HepG2 (cell line): Measurements from ENCODE around the gene TAMM41. TPM values are rescaled to one million over a fixed set of nuclear protein-coding genes. Genes with fewer than 3 reads are reported as not detected.

Experiments
- AKAP8 ChIP-seq: sonication (generic); formaldehyde crosslinking; IDR thresholded peaks from 2 replicates; pipeline ENCODE4 v1.5.1; 2020; ENCODE audit warnings: mild to moderate bottlenecking, missing genetic modification reagents
- HMG20B ChIP-seq: conservative IDR thresholded peaks from 2 replicates; pipeline ENCODE4 v1.6.1; 2016; ENCODE audit warnings: missing genetic modification reagents, missing compliant biosample characterization
- JUND ChIP-seq: sonication (generic); formaldehyde crosslinking; IDR thresholded peaks from 2 replicates; pipeline ENCODE4 v1.8.0; 2022; ENCODE audit warnings: mild to moderate bottlenecking, missing genetic modification reagents
- KMT2A ChIP-seq: sonication (generic); formaldehyde crosslinking; IDR thresholded peaks from 2 replicates; pipeline ENCODE4 v1.4.0; 2020; ENCODE audit warnings: missing genetic modification reagents
- NCOA1 ChIP-seq: sonication (generic); formaldehyde crosslinking; IDR thresholded peaks from 2 replicates; pipeline ENCODE4 v1.9.0; 2021; ENCODE audit warnings: missing genetic modification reagents
- POGK ChIP-seq: sonication (generic); formaldehyde crosslinking; conservative IDR thresholded peaks from 2 replicates; pipeline ENCODE4 v1.8.0; 2022; ENCODE audit warnings: mild to moderate bottlenecking, moderate library complexity, missing genetic modification reagents
- SKIL ChIP-seq: sonication (generic); formaldehyde crosslinking; IDR thresholded peaks from 2 replicates; pipeline ENCODE4 v1.8.0; 2022; ENCODE audit warnings: missing genetic modification reagents, mild to moderate bottlenecking, moderate library complexity, borderline replicate concordance
- SP1 ChIP-seq, 2 experiments: fragments of 450-650 bp in 1 of 2; sonication (generic) in 1 of 2; formaldehyde crosslinking in 1 of 2; IDR thresholded peaks; 2 replicates each; pipeline versions ENCODE4 v1.4.0 to v1.6.1; 2016 to 2020; ENCODE audit warnings: missing genetic modification reagents in 1 of 2
- STAT5B ChIP-seq: sonication (generic); formaldehyde crosslinking; IDR thresholded peaks from 2 replicates; pipeline ENCODE4 v1.4.0; 2020; ENCODE audit warnings: missing genetic modification reagents
- TBX2 ChIP-seq: sonication (generic); formaldehyde crosslinking; IDR thresholded peaks from 2 replicates; pipeline ENCODE4 v1.5.0; 2020; ENCODE audit warnings: missing genetic modification reagents, mild to moderate bottlenecking, borderline replicate concordance
- TFAP4 ChIP-seq: sonication (generic); IDR thresholded peaks from 2 replicates; pipeline ENCODE4 v1.6.1; 2016; ENCODE audit warnings: low read depth, borderline replicate concordance
- ZBTB39 ChIP-seq: sonication (generic); formaldehyde crosslinking; IDR thresholded peaks from 2 replicates; pipeline ENCODE4 v1.5.0; 2020; ENCODE audit warnings: missing genetic modification reagents
- ZC3H13 ChIP-seq: sonication (generic); formaldehyde crosslinking; IDR thresholded peaks from 2 replicates; pipeline ENCODE4 v1.8.1; 2023; ENCODE audit warnings: mild to moderate bottlenecking, missing genetic modification reagents, moderate library complexity
- ZFP37 ChIP-seq: sonication (generic); formaldehyde crosslinking; IDR thresholded peaks from 2 replicates; pipeline ENCODE4 v1.4.0; 2020; ENCODE audit warnings: missing genetic modification reagents, borderline replicate concordance
- ZFP91 ChIP-seq: sonication (generic); formaldehyde crosslinking; IDR thresholded peaks from 2 replicates; pipeline ENCODE4 v1.9.0; 2022; ENCODE audit warnings: missing genetic modification reagents, mild to moderate bottlenecking, borderline replicate concordance
- ZNF383 ChIP-seq: sonication (generic); formaldehyde crosslinking; IDR thresholded peaks from 2 replicates; pipeline ENCODE4 v1.4.0; 2020; ENCODE audit warnings: missing genetic modification reagents, mild to moderate bottlenecking, borderline replicate concordance
- ZNF547 ChIP-seq: sonication (generic); formaldehyde crosslinking; IDR thresholded peaks from 2 replicates; pipeline ENCODE4 v1.5.1; 2020; ENCODE audit warnings: mild to moderate bottlenecking, missing genetic modification reagents
- ZNF562 ChIP-seq: sonication (generic); formaldehyde crosslinking; IDR thresholded peaks from 2 replicates; pipeline ENCODE4 v1.8.0; 2022; ENCODE audit warnings: missing genetic modification reagents, borderline replicate concordance
- ZNF7 ChIP-seq: IDR thresholded peaks from 2 replicates; pipeline ENCODE4 v1.6.1; 2016; ENCODE audit warnings: missing biosample characterization, missing genetic modification reagents
- ZNF891 ChIP-seq: sonication (generic); formaldehyde crosslinking; IDR thresholded peaks from 2 replicates; pipeline ENCODE4 v1.5.0; 2020; ENCODE audit warnings: mild to moderate bottlenecking, missing genetic modification reagents
- polyA plus RNA-seq, 8 experiments: library from polyadenylated mRNA; depleted of rRNA in 3 of 8; stranded (reverse) in 7 of 8; unstranded in 1 of 8; fragments of >200 nt; fragmentation: Illumina TruSeq in 4 of 8; extraction: Trizol in 4 of 8; gene quantifications; 2 replicates each; pipeline versions ENCODE4 v1.2.1 to v1.2.3, GENCODE V29; 2011 to 2016; ENCODE audit warnings: low read depth in 4 of 8, missing spikeins in 1 of 8, mixed read lengths in 1 of 8; ENCODE audit not compliant: insufficient read depth in 1 of 8
- total RNA-seq, 5 experiments: library from RNA; depleted of rRNA; stranded (reverse); fragments of >200 nt; fragmentation: Illumina TruSeq; extraction: Trizol; gene quantifications; 2 replicates each; pipeline ENCODE4 v1.2.3, GENCODE V29; 2016; ENCODE audit warnings: low read depth in 1 of 5

TAMM41 gene
- total and polyA plus RNA-seq, 2 of the 13 experiments (the other 11 are each of a cell fraction or from before 2014, with no cell fraction given), result 9.9 to 12.2 TPM

- TF ChIP-seq POGK (CRISPR knock-in tag), result 0 out of 2 replicates have a peak, but pooled peaks have one; percentile 45
- TF ChIP-seq ZNF383, result no peak
- TF ChIP-seq ZFP37, result no peak
- peak; percentile 30; the same call in 1 of the 2 replicates for TF ChIP-seq TBX2 (CRISPR knock-in tag)
- TF ChIP-seq JUND (CRISPR knock-in tag), result no peak
- no peak for TF ChIP-seq STAT5B (CRISPR knock-in tag)
- no peak for TF ChIP-seq ZNF7 (CRISPR knock-in tag)
- TF ChIP-seq KMT2A (CRISPR knock-in tag), result no peak
- TF ChIP-seq ZFP91 (CRISPR knock-in tag), result no peak
- TF ChIP-seq SP1 (IDR thresholded peaks at IDR 0.05), result no peak
- no peak for TF ChIP-seq SP1 (CRISPR knock-in tag; IDR thresholded peaks at IDR 0.05)
- TF ChIP-seq ZNF547 (CRISPR knock-in tag), result peak; percentile 64; the same call in 1 of the 2 replicates
- TF ChIP-seq ZNF891 (CRISPR knock-in tag), result peak; percentile 37; the same call in 1 of the 2 replicates
- no peak for TF ChIP-seq ZBTB39
- TF ChIP-seq ZNF562 (CRISPR knock-in tag), result no peak
- TF ChIP-seq ZC3H13 (CRISPR knock-in tag), result no peak
- TF ChIP-seq SKIL (CRISPR knock-in tag), result no peak
- TF ChIP-seq TFAP4, result peak; percentile 22; the same call in 1 of the 2 replicates
- no peak for TF ChIP-seq NCOA1 (CRISPR knock-in tag)
- TF ChIP-seq HMG20B (CRISPR knock-in tag), result no peak
- 0 out of 2 replicates have a peak, but pooled peaks have one; percentile 26 for TF ChIP-seq AKAP8 (CRISPR knock-in tag)
Measured at GRCh38 chr3:11770477-11771391, 76.0 kb downstream of the TAMM41 start (continued).
